Endothelial cell of umbilical vein (primary cell): ENCODE measurements around the gene RANBP1.

Experiments
- CTCF ChIP-seq, 2 donors: IDR thresholded peaks; 1 replicate in 1 of 2; 2 replicates in 1 of 2; pipeline ENCODE4 v1.5.1; 2011; ENCODE audit warnings: low read length in 2 of 2, mild to moderate bottlenecking in 2 of 2, moderate library complexity in 2 of 2, control low read depth in 1 of 2, inconsistent platforms in 1 of 2, low read depth in 1 of 2; ENCODE audit not compliant: insufficient read depth in 1 of 2; ENCODE audit errors: extremely low read depth in 1 of 2
- EZH2 ChIP-seq: IDR thresholded peaks from 2 replicates; pipeline ENCODE4 v1.6.1; 2012; ENCODE audit warnings: borderline replicate concordance, low read depth, mild to moderate bottlenecking, moderate library complexity, low read length, inconsistent platforms; ENCODE audit not compliant: severe bottlenecking
- POLR2A ChIP-seq: IDR thresholded peaks from 2 replicates; pipeline ENCODE4 v1.6.1; 2012; ENCODE audit warnings: low read depth, mild to moderate bottlenecking, control low read depth, low read length

- no peak for TF ChIP-seq CTCF (IDR thresholded peaks at IDR 0.05; ENCODE audit: extremely low read depth in 1 of 2, insufficient read depth in 1 of 2, low read depth in 1 of 2, low read length in 2 of 2)
- no peak for TF ChIP-seq POLR2A
- TF ChIP-seq EZH2, result no peak
These were observed 25.5 kb downstream of the RANBP1 start for GRCh38 chr22:20141186-20142077.
